HL-60/S4 treated with phorbol 12-myristate 13-acetate at 8.2 ng/mL for 4 days and 3 days (cell line): ENCODE results near the gene SLC39A11.
"Not testable (repeated sequence)": the region's sequence is repeated elsewhere in the genome, so short reads cannot be mapped to it uniquely, and the experiment has no call there.

Experiments
- in situ Hi-C: fragments of 300-500 bp; cut with MboI; formaldehyde crosslinking; loops from 2 replicates; pipeline ENCODE4 v1.15.0; 2022; ENCODE audit warnings: low sequenced_read_pairs

SLC39A11 gene

GRCh38 chr17:72774236-72774635, 318.3 kb downstream of the SLC39A11 start:
- in situ Hi-C loops = no loop called here

GRCh38 chr17:72773225-72773624, 319.3 kb downstream of the SLC39A11 start:
- in situ Hi-C loops = not testable (repeated sequence)

- in situ Hi-C loops = no loop called here
Observed at GRCh38 chr17:72772331-72772821, 320.1 kb downstream of the SLC39A11 start.

- in situ Hi-C loops = no loop called here
Observed at GRCh38 chr17:72771734-72772133, 320.8 kb downstream of the SLC39A11 start.

GRCh38 chr17:72766761-72767356, 325.6 kb downstream of the SLC39A11 start:
- in situ Hi-C loops = no loop called here

GRCh38 chr17:72765368-72766153, 326.9 kb downstream of the SLC39A11 start:
- in situ Hi-C loops = no loop called here

- in situ Hi-C loops = no loop called here
Observed at GRCh38 chr17:72764632-72765041, 327.9 kb downstream of the SLC39A11 start.

- in situ Hi-C loops = no loop called here
Observed at GRCh38 chr17:72763981-72764380, 328.5 kb downstream of the SLC39A11 start.

GRCh38 chr17:72761893-72762575, 330.5 kb downstream of the SLC39A11 start:
- in situ Hi-C loops = not testable (repeated sequence)

GRCh38 chr17:72761431-72761830, 331.1 kb downstream of the SLC39A11 start:
- in situ Hi-C loops = no loop called here

- in situ Hi-C loops = no loop called here
Observed at GRCh38 chr17:72760368-72760767, 332.1 kb downstream of the SLC39A11 start.

GRCh38 chr17:72759301-72759700, 333.2 kb downstream of the SLC39A11 start:
- in situ Hi-C loops = no loop called here

GRCh38 chr17:72756256-72756655, 336.2 kb downstream of the SLC39A11 start:
- in situ Hi-C loops = no loop called here

- in situ Hi-C loops = no loop called here
Observed at GRCh38 chr17:72754513-72754912, 338.0 kb downstream of the SLC39A11 start.

GRCh38 chr17:72751746-72752145, 340.7 kb downstream of the SLC39A11 start:
- in situ Hi-C loops = no loop called here

- in situ Hi-C loops = loop anchor here (25.0 kb wide), 1 partner anchor 613 kb away; no protein-coding TSS in a partner anchor
Observed at GRCh38 chr17:72749119-72749572, 343.3 kb downstream of the SLC39A11 start.

GRCh38 chr17:72747501-72747900, 345.0 kb downstream of the SLC39A11 start:
- in situ Hi-C loops = loop anchor here (25.0 kb wide), 1 partner anchor 615 kb away; no protein-coding TSS in a partner anchor

- in situ Hi-C loops = loop anchor here (25.0 kb wide), 1 partner anchor 617 kb away; no protein-coding TSS in a partner anchor
Observed at GRCh38 chr17:72745241-72745640, 347.2 kb downstream of the SLC39A11 start.

GRCh38 chr17:72743037-72743467, 349.4 kb downstream of the SLC39A11 start:
- in situ Hi-C loops = loop anchor here (25.0 kb wide), 1 partner anchor 619 kb away; no protein-coding TSS in a partner anchor

GRCh38 chr17:72737151-72737690, 355.3 kb downstream of the SLC39A11 start:
- in situ Hi-C loops = loop anchor here (25.0 kb wide), 1 partner anchor 625 kb away; no protein-coding TSS in a partner anchor

- in situ Hi-C loops = loop anchor here (25.0 kb wide), 1 partner anchor 627 kb away; no protein-coding TSS in a partner anchor
Observed at GRCh38 chr17:72735592-72735991, 356.9 kb downstream of the SLC39A11 start.
